ENCODE results near the gene RBSN. TPM values are rescaled to one million over a fixed set of nuclear protein-coding genes. Genes with fewer than 3 reads are reported as not detected.

RBSN gene
- total and polyA plus RNA-seq, 9 donors = 17.3 to 27.0 (median 22.4) TPM

GRCh38 chr3:15064299-15064834 is 34.6 kb downstream of the RBSN start:
- peak overlapping the region; percentile 86 for H3K27ac ChIP-seq (ENCODE audit: low read length)
- peaks cover 13% of the 10 kb centered on the region for H3K4me1 ChIP-seq (ENCODE audit: control insufficient read depth, insufficient read depth, low read length)
- H3K27me3 ChIP-seq (ENCODE audit: control insufficient read depth, insufficient read depth, low read length) = no peaks in the 10 kb centered on the region
- H3K36me3 ChIP-seq (ENCODE audit: control insufficient read depth, insufficient read depth, low read length) = peaks cover under 1% of the 10 kb centered on the region
- peak overlapping the region; percentile 100 for H3K4me3 ChIP-seq (ENCODE audit: low read length)
- DNase-seq = peak; percentile 41
- WGBS (ENCODE audit: insufficient coverage) = 1% methylated on average over 17 of the region's 25 CpGs
- no peaks in the 10 kb centered on the region for H3K9me3 ChIP-seq (replicated peaks; ENCODE audit: control insufficient read depth, low read depth, low read length)

DNA sequence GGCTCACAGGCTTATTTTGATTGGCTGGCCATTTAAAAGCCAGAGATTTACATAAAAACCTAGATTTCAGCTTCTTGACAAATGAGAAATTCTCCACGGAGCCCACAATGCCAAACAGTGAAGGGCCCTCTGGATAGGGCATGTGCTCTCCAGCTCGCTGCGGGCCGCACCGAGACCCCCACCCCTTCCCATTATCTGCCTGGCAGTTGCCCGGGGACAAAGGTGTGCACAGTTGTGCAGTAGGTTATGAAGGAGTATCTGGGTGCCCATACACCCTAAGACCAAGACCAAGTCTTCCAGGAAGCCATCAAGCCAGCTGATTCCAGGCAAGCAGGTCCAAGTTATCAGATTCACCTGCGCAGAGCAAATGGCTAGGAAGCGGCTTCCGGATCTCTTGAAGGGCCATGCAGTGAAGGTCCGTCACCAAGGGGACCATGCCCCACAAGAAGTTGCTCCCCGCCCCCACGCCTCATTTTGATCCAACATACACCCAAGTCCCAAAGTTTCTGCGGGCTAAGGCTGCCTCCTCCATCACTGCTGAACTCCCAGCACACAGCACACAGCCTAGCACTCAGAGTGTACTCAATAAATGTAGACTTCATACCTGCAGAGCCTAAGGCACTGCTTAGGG is 35.2 kb downstream of the RBSN start:
- H3K4me3 ChIP-seq (ENCODE audit: low read length) = peak overlapping the region; percentile 100
- peaks cover 6% of the 10 kb centered on the region for H3K36me3 ChIP-seq (ENCODE audit: control insufficient read depth, insufficient read depth, low read length)
- WGBS (ENCODE audit: insufficient coverage) = 80% methylated on average over 8 of the region's 13 CpGs
- H3K4me1 ChIP-seq (ENCODE audit: control insufficient read depth, insufficient read depth, low read length) = peaks cover 13% of the 10 kb centered on the region
- H3K27me3 ChIP-seq (ENCODE audit: control insufficient read depth, insufficient read depth, low read length) = no peaks in the 10 kb centered on the region
- no peaks in the 10 kb centered on the region for H3K9me3 ChIP-seq (replicated peaks; ENCODE audit: control insufficient read depth, low read depth, low read length)
- DNase-seq = no peak
- H3K27ac ChIP-seq (ENCODE audit: low read length) = no peak overlapping the region

DNA sequence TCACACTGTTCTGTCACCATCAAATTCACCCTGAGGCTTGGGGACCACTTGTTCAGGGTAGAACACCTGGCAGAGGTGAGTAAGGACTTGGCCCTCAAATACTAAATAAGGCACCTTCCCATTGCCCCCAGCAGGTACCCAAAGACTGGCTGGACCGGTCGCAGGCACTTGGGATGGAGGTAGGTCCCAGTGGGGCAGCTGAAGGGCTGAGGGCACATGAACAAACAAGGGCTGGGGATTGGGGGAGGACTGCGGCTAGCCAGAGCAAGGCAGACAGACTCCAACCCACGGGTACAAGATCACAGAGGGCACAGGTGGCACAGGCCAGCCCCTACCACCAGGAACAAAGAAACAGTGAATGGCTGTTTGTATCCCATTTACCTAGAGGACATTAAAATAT is 35.7 kb downstream of the RBSN start:
- H3K27me3 ChIP-seq (ENCODE audit: control insufficient read depth, insufficient read depth, low read length) = no peaks in the 10 kb centered on the region
- no peak overlapping the region for H3K27ac ChIP-seq (ENCODE audit: low read length)
- peaks cover 12% of the 10 kb centered on the region for H3K36me3 ChIP-seq (ENCODE audit: control insufficient read depth, insufficient read depth, low read length)
- H3K4me3 ChIP-seq (ENCODE audit: low read length) = no peak overlapping the region
- WGBS (ENCODE audit: insufficient coverage) = 100% methylated on average over 2 of the region's 4 CpGs
- DNase-seq = no peak
- H3K4me1 ChIP-seq (ENCODE audit: control insufficient read depth, insufficient read depth, low read length) = peaks cover 13% of the 10 kb centered on the region
- H3K9me3 ChIP-seq (replicated peaks; ENCODE audit: control insufficient read depth, low read depth, low read length) = no peaks in the 10 kb centered on the region

DNA sequence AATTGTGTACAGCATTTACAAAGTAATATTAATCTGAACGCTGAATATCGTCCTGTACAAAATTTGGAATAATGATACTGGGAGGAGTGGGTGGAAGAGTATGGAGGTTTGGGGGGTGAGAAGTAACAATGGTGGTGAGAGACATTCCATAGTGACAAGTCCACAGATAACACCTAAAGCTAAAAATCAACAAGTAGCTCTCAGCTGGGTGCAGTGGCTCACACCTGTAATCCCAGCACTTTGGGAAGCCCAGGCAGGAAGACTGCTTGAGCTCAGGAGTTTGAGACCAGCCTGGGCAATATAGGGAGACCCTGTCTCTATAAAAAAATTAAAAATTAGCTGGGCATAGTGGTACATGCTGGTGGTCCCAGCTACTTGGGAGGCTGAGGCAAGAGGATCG is 38.9 kb downstream of the RBSN start:
- H3K36me3 ChIP-seq (ENCODE audit: control insufficient read depth, insufficient read depth, low read length) = peaks cover 25% of the 10 kb centered on the region
- no peak overlapping the region for H3K4me3 ChIP-seq (ENCODE audit: low read length)
- no peaks in the 10 kb centered on the region for H3K9me3 ChIP-seq (replicated peaks; ENCODE audit: control insufficient read depth, low read depth, low read length)
- no peak overlapping the region for H3K27ac ChIP-seq (ENCODE audit: low read length)
- H3K4me1 ChIP-seq (ENCODE audit: control insufficient read depth, insufficient read depth, low read length) = peaks cover 13% of the 10 kb centered on the region
- 100% methylated on average over 1 of the region's 3 CpGs for WGBS (ENCODE audit: insufficient coverage)
- H3K27me3 ChIP-seq (ENCODE audit: control insufficient read depth, insufficient read depth, low read length) = no peaks in the 10 kb centered on the region
- no peak for DNase-seq

DNA sequence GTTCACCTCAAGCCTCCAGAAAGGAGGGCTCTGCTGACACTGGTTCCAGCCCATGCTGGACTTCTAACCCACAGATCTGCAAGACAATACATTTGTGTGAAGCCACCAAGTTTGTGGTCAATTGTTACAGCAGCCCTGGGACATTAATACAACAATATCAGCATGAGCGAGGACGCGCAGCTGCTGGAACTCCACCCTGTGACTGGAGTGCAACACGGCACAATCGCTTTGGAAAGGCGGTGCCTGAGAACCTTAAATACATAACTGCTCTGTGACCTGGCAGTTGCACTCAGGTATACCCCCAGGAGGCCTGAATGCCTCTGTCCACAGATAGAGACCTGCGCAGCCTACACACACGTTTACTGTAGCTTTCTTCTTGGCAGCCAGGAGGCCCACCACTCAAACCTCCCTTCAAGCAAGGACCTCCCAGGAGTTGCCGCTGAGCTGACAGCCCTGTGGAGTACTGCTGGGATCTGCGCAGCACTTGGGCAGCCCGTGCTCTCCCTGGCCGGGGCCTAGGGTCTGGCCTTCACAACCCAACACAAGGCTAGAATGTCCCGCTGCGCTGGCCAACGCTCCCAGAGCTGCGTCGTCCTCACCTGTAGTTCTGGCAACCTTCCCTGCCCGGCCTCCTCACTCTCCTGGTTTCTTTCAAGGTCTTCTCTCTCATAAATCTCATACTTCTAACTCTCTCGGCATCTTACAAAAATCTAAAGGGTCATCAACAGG is 42.1 kb downstream of the RBSN start:
- peaks cover 43% of the 10 kb centered on the region for H3K36me3 ChIP-seq (ENCODE audit: control insufficient read depth, insufficient read depth, low read length)
- 94% methylated on average over 18 of the region's 19 CpGs for WGBS (ENCODE audit: insufficient coverage)

GRCh38 chr3:15055019-15055557 is 43.9 kb downstream of the RBSN start:
- Histone ChIP-seq H3K27me3 (ENCODE audit: control insufficient read depth, insufficient read depth, low read length) (no peaks in the 10 kb centered on the region), H3K9me3 (replicated peaks; ENCODE audit: control insufficient read depth, low read depth, low read length) (no peaks in the 10 kb centered on the region), H3K36me3 (ENCODE audit: control insufficient read depth, insufficient read depth, low read length) (peaks cover 59% of the 10 kb centered on the region), H3K4me3 (ENCODE audit: low read length) (no peak overlapping the region), H3K4me1 (ENCODE audit: control insufficient read depth, insufficient read depth, low read length) (no peaks in the 10 kb centered on the region), H3K27ac (ENCODE audit: low read length) (no peak overlapping the region)
- DNase-seq = no peak
- no CpG with 5 or more reads among the region's 8 CpGs for WGBS (ENCODE audit: insufficient coverage)

More for the DNA sequence above, 42.1 kb downstream of the RBSN start:
- Histone ChIP-seq H3K27me3 (ENCODE audit: control insufficient read depth, insufficient read depth, low read length) (no peaks in the 10 kb centered on the region), H3K4me1 (ENCODE audit: control insufficient read depth, insufficient read depth, low read length) (no peaks in the 10 kb centered on the region), H3K27ac (ENCODE audit: low read length) (no peak overlapping the region), H3K4me3 (ENCODE audit: low read length) (no peak overlapping the region), H3K9me3 (replicated peaks; ENCODE audit: control insufficient read depth, low read depth, low read length) (no peaks in the 10 kb centered on the region)
- no peak for DNase-seq

GRCh38 chr3:15053541-15053940 is 45.4 kb downstream of the RBSN start:
- H3K36me3 ChIP-seq (ENCODE audit: control insufficient read depth, insufficient read depth, low read length) = peaks cover 59% of the 10 kb centered on the region
- WGBS (ENCODE audit: insufficient coverage) = no CpG with 5 or more reads among the region's 4 CpGs
- H3K4me3 ChIP-seq (ENCODE audit: low read length) = no peak overlapping the region
- H3K27ac ChIP-seq (ENCODE audit: low read length) = no peak overlapping the region
- no peaks in the 10 kb centered on the region for H3K9me3 ChIP-seq (replicated peaks; ENCODE audit: control insufficient read depth, low read depth, low read length)
- DNase-seq = no peak
- H3K4me1 ChIP-seq (ENCODE audit: control insufficient read depth, insufficient read depth, low read length) = no peaks in the 10 kb centered on the region
- no peaks in the 10 kb centered on the region for H3K27me3 ChIP-seq (ENCODE audit: control insufficient read depth, insufficient read depth, low read length)

GRCh38 chr3:15052335-15053242 is 46.4 kb downstream of the RBSN start:
- WGBS (ENCODE audit: insufficient coverage) = 80% methylated on average over 10 of the region's 14 CpGs
- H3K4me3 ChIP-seq (ENCODE audit: low read length) = no peak overlapping the region
- no peaks in the 10 kb centered on the region for H3K27me3 ChIP-seq (ENCODE audit: control insufficient read depth, insufficient read depth, low read length)
- H3K27ac ChIP-seq (ENCODE audit: low read length) = no peak overlapping the region
- H3K36me3 ChIP-seq (ENCODE audit: control insufficient read depth, insufficient read depth, low read length) = peaks cover 57% of the 10 kb centered on the region
- no peaks in the 10 kb centered on the region for H3K9me3 ChIP-seq (replicated peaks; ENCODE audit: control insufficient read depth, low read depth, low read length)
- H3K4me1 ChIP-seq (ENCODE audit: control insufficient read depth, insufficient read depth, low read length) = no peaks in the 10 kb centered on the region
- DNase-seq = no peak

- H3K27me3 ChIP-seq (ENCODE audit: control insufficient read depth, insufficient read depth, low read length) = no peaks in the 10 kb centered on the region
- H3K4me1 ChIP-seq (ENCODE audit: control insufficient read depth, insufficient read depth, low read length) = no peaks in the 10 kb centered on the region
- no peaks in the 10 kb centered on the region for H3K9me3 ChIP-seq (replicated peaks; ENCODE audit: control insufficient read depth, low read depth, low read length)
- no peak overlapping the region for H3K4me3 ChIP-seq (ENCODE audit: low read length)
- H3K27ac ChIP-seq (ENCODE audit: low read length) = no peak overlapping the region
- DNase-seq = peak; percentile 16
- H3K36me3 ChIP-seq (ENCODE audit: control insufficient read depth, insufficient read depth, low read length) = peaks cover 59% of the 10 kb centered on the region
- WGBS (ENCODE audit: insufficient coverage) = 43% methylated on average over 1 of the region's 1 CpG
These were observed 47.4 kb downstream of the RBSN start for GRCh38 chr3:15051531-15051930.
